Frontal cortex (tissue), 4 donors: Measurements from ENCODE around the gene ST3GAL2. TPM values are rescaled to one million over a fixed set of nuclear protein-coding genes. Genes with fewer than 3 reads are reported as not detected.

Experiments used
- DNase-seq, 2 donors: peaks; one replicate each; pipeline ENCODE4 v3.0.0; 2012; ENCODE audit warnings: low spot score in 2 of 2
- FAIRE-seq: peaks from 2 replicates; lab custom pipeline; 2012; peaks lifted over from hg19 to GRCh38; lab: Jason Lieb, UNC
- total RNA-seq: library from RNA; depleted of rRNA; stranded (reverse); fragments of >200 nt; gene quantifications from one replicate; pipeline ENCODE4 v1.2.3, GENCODE V29; 2014
- donor health status: control.
- donor health status: control.
- donor health status: control.

ST3GAL2 gene
- total RNA-seq, 1 donor from 2014 or later = 26.9 TPM

GRCh38 chr16:70441406-70441990 is 2.6 kb upstream of the ST3GAL2 start:
- FAIRE-seq (no peak), DNase-seq (no peak)

- DNase-seq (no peak), FAIRE-seq (no peak)
These were observed 1.3 kb upstream of the ST3GAL2 start for GRCh38 chr16:70440009-70440692.

- no peak for DNase-seq
- no peak for FAIRE-seq
These were observed 323 bp downstream of the ST3GAL2 start for GRCh38 chr16:70438585-70438968.

- FAIRE-seq (no peak), DNase-seq (peak in 1 of 2 donors; percentile 28)
These were observed 1.0 kb downstream of the ST3GAL2 start for GRCh38 chr16:70437582-70438557.

GRCh38 chr16:70437017-70437581 is 1.8 kb downstream of the ST3GAL2 start:
- FAIRE-seq = no peak
- no peak for DNase-seq

- no peak for FAIRE-seq
- DNase-seq = no peak
These were observed 4.2 kb downstream of the ST3GAL2 start for GRCh38 chr16:70434484-70435260.

GRCh38 chr16:70433458-70434103 is 5.3 kb downstream of the ST3GAL2 start:
- DNase-seq = no peak
- FAIRE-seq = no peak

- no peak for FAIRE-seq
- DNase-seq = no peak
These were observed 6.0 kb downstream of the ST3GAL2 start for GRCh38 chr16:70432723-70433457.

- FAIRE-seq (no peak), DNase-seq (no peak)
These were observed 6.6 kb downstream of the ST3GAL2 start for GRCh38 chr16:70432356-70432722.

GRCh38 chr16:70430667-70431536 is 8.0 kb downstream of the ST3GAL2 start:
- DNase-seq (no peak), FAIRE-seq (no peak)

- DNase-seq (no peak), FAIRE-seq (no peak)
These were observed 8.8 kb downstream of the ST3GAL2 start for GRCh38 chr16:70429888-70430666.

- DNase-seq (peak in 1 of 2 donors; percentile 77), FAIRE-seq (no peak)
These were observed 10.5 kb downstream of the ST3GAL2 start for GRCh38 chr16:70428178-70428998.

GRCh38 chr16:70427786-70428177 is 11.1 kb downstream of the ST3GAL2 start:
- FAIRE-seq = no peak
- no peak for DNase-seq

- DNase-seq (no peak), FAIRE-seq (no peak)
These were observed 16.4 kb downstream of the ST3GAL2 start for GRCh38 chr16:70422543-70422942.

- no peak for FAIRE-seq
These were observed 17.2 kb downstream of the ST3GAL2 start for GRCh38 chr16:70421473-70422311.

More at GRCh38 chr16:70421473-70422311, 17.2 kb downstream of the ST3GAL2 start:
- no peak for DNase-seq
